ENCODE results near the gene BCAP31.

DNA sequence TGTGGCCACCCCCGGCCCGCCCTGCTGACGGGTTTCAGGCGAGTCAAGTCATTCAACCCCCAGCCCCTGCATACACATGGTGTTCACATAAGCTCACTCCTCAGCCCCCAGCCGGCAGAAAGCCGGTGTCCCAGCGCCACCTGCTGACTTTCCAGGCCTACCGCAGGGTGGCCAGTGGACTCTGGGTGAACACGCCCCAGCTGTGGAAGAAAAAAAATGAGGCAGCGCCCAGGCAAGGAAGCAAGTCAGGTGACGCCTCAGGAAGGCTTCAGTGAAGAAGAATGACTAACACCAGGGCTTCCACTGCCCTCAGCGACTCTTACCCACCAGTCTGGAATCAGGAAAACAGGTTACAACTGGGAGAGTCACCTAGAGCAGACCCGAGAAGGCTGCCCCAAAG, 15.8 kb downstream of the BCAP31 start:
- TF ChIP-seq, protein P1, sequence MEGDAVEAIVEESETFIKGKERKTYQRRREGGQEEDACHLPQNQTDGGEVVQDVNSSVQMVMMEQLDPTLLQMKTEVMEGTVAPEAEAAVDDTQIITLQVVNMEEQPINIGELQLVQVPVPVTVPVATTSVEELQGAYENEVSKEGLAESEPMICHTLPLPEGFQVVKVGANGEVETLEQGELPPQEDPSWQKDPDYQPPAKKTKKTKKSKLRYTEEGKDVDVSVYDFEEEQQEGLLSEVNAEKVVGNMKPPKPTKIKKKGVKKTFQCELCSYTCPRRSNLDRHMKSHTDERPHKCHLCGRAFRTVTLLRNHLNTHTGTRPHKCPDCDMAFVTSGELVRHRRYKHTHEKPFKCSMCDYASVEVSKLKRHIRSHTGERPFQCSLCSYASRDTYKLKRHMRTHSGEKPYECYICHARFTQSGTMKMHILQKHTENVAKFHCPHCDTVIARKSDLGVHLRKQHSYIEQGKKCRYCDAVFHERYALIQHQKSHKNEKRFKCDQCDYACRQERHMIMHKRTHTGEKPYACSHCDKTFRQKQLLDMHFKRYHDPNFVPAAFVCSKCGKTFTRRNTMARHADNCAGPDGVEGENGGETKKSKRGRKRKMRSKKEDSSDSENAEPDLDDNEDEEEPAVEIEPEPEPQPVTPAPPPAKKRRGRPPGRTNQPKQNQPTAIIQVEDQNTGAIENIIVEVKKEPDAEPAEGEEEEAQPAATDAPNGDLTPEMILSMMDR (IDR thresholded peaks at IDR 0.05), result peak in 3 of 4 experiments; percentile 70 to 78 (median 76)
- no peak for TF ChIP-seq EP300 (IDR thresholded peaks at IDR 0.05)
- no peak for TF ChIP-seq POLR2A (IDR thresholded peaks at IDR 0.05)
- peak; percentile 6 for TF ChIP-seq POLR2AphosphoS5 (IDR thresholded peaks at IDR 0.05)

All from gastroesophageal sphincter (tissue), 3 donors.